Measurements from ENCODE around the gene PTN.

DNA sequence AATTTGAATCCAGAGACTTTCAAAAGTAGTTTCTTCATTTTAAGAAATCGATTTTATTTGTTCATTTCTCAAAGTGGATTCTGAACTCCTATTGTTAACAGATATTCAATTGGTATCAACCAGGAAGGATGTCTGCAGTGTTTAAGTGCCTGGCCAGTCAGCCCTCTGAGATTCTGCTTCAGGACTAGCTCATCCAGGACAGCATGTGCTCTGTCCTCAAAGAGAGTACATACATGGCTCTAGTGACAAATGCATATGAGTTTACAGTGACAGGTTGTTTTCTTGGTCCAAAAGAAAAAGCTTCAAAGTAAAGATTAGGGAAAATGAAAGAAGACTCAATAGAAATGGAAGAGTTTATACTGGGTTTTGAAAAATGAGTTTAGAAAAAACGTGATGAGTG is 8.4 kb upstream of the PTN start:
- TF ChIP-seq, protein P1, sequence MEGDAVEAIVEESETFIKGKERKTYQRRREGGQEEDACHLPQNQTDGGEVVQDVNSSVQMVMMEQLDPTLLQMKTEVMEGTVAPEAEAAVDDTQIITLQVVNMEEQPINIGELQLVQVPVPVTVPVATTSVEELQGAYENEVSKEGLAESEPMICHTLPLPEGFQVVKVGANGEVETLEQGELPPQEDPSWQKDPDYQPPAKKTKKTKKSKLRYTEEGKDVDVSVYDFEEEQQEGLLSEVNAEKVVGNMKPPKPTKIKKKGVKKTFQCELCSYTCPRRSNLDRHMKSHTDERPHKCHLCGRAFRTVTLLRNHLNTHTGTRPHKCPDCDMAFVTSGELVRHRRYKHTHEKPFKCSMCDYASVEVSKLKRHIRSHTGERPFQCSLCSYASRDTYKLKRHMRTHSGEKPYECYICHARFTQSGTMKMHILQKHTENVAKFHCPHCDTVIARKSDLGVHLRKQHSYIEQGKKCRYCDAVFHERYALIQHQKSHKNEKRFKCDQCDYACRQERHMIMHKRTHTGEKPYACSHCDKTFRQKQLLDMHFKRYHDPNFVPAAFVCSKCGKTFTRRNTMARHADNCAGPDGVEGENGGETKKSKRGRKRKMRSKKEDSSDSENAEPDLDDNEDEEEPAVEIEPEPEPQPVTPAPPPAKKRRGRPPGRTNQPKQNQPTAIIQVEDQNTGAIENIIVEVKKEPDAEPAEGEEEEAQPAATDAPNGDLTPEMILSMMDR (IDR thresholded peaks at IDR 0.05), result no peak
- TF ChIP-seq POLR2A (IDR thresholded peaks at IDR 0.05), result no peak
